ENCODE results near the gene TEX9.

Gene TEX9

GRCh38 chr15:56385908-56386307 lies 20.7 kb downstream of the TEX9 start:
- TF ChIP-seq TAF1 (IDR thresholded peaks at IDR 0.05; ENCODE audit: borderline replicate concordance, insufficient read depth, low read length), result no peak

GRCh38 chr15:56390739-56391267 lies 25.6 kb downstream of the TEX9 start:
- no peak for TF ChIP-seq SIN3A (IDR thresholded peaks at IDR 0.05; ENCODE audit: borderline replicate concordance, insufficient read depth, low read length)
- TF ChIP-seq TAF1 (IDR thresholded peaks at IDR 0.05; ENCODE audit: borderline replicate concordance, insufficient read depth, low read length), result no peak
- no peak for TF ChIP-seq POLR2AphosphoS5 (IDR thresholded peaks at IDR 0.05; ENCODE audit: low read depth, low read length)
- no peak for TF ChIP-seq REST (IDR thresholded peaks at IDR 0.05; ENCODE audit: insufficient read depth in 1 of 2, low read depth in 2 of 2, low read length in 2 of 2)
- no peak for TF ChIP-seq FOXP2 (optimal IDR thresholded peaks at IDR 0.05; ENCODE audit: borderline replicate concordance, extremely low read depth, extremely low read length, insufficient read depth)

- no peak for TF ChIP-seq FOXP2 (optimal IDR thresholded peaks at IDR 0.05; ENCODE audit: borderline replicate concordance, extremely low read depth, extremely low read length, insufficient read depth)
- no peak for TF ChIP-seq TAF1 (IDR thresholded peaks at IDR 0.05; ENCODE audit: borderline replicate concordance, insufficient read depth, low read length)
- no peak for TF ChIP-seq REST (IDR thresholded peaks at IDR 0.05; ENCODE audit: insufficient read depth in 1 of 2, low read depth in 2 of 2, low read length in 2 of 2)
These were observed 28.1 kb downstream of the TEX9 start for GRCh38 chr15:56393277-56393676.

GRCh38 chr15:56394909-56395308 lies 29.7 kb downstream of the TEX9 start:
- no peak for TF ChIP-seq POLR2AphosphoS5 (IDR thresholded peaks at IDR 0.05; ENCODE audit: low read depth, low read length)
- no peak for TF ChIP-seq FOXP2 (optimal IDR thresholded peaks at IDR 0.05; ENCODE audit: borderline replicate concordance, extremely low read depth, extremely low read length, insufficient read depth)
- no peak for TF ChIP-seq REST (IDR thresholded peaks at IDR 0.05; ENCODE audit: insufficient read depth in 1 of 2, low read depth in 2 of 2, low read length in 2 of 2)
- TF ChIP-seq TAF1 (IDR thresholded peaks at IDR 0.05; ENCODE audit: borderline replicate concordance, insufficient read depth, low read length), result no peak
- no peak for TF ChIP-seq SIN3A (IDR thresholded peaks at IDR 0.05; ENCODE audit: borderline replicate concordance, insufficient read depth, low read length)

GRCh38 chr15:56410721-56411120 lies 45.5 kb downstream of the TEX9 start:
- TF ChIP-seq POLR2AphosphoS5 (IDR thresholded peaks at IDR 0.05; ENCODE audit: low read depth, low read length) (no peak), SIN3A (IDR thresholded peaks at IDR 0.05; ENCODE audit: borderline replicate concordance, insufficient read depth, low read length) (no peak), REST (IDR thresholded peaks at IDR 0.05; ENCODE audit: insufficient read depth in 1 of 2, low read depth in 2 of 2, low read length in 2 of 2) (no peak), TAF1 (IDR thresholded peaks at IDR 0.05; ENCODE audit: borderline replicate concordance, insufficient read depth, low read length) (no peak), FOXP2 (optimal IDR thresholded peaks at IDR 0.05; ENCODE audit: borderline replicate concordance, extremely low read depth, extremely low read length, insufficient read depth) (no peak)

Measured in PFSK-1 (cell line).